ENCODE measurements around the gene KRT23. TPM values are rescaled to one million over a fixed set of nuclear protein-coding genes. Genes with fewer than 3 reads are reported as not detected.

Gene KRT23
- total and polyA plus RNA-seq, 2 of the 13 experiments (the other 11 are each of a cell fraction or from before 2014, with no cell fraction given) = 24.7 to 51.1 TPM

- no peaks in the 10 kb centered on the region for H3K79me2 ChIP-seq (ENCODE audit: insufficient read depth, low read length)
- no peak overlapping the region for H3K27ac ChIP-seq (ENCODE audit: extremely low read length, insufficient read depth, low read length)
- intact Hi-C loops (cut with micrococcal nuclease; ENCODE audit: unreplicated experiment) (no loop called here), in situ Hi-C loops (cut with HindIII; ENCODE audit: extremely low pct_ligation_motif_present, low pct_unique_long_range_greater_than_20kb) (no loop called here)
- no peaks in the 10 kb centered on the region for H4K20me1 ChIP-seq (ENCODE audit: insufficient read depth, low read length)
- H3K36me3 ChIP-seq (replicated peaks in 1 of 2; ENCODE audit: control insufficient read depth in 1 of 2, insufficient read depth in 2 of 2, low read length in 2 of 2) = no peaks in the 10 kb centered on the region
- ChIA-PET POLR2A (no interaction called here), CTCF (ENCODE audit: low intra/inter-chr PET ratio, low total read pairs) (no interaction called here)
- FAIRE-seq (no peak), ATAC-seq (no peak), DNase-seq (ENCODE audit: low spot score) (no peak)
- no peaks in the 10 kb centered on the region for H3K27me3 ChIP-seq (ENCODE audit: control insufficient read depth in 1 of 2, insufficient read depth in 2 of 2, low read length in 2 of 2)
- no peak overlapping the region for H3K4me3 ChIP-seq (replicated peaks in 1 of 3; ENCODE audit: insufficient read depth in 1 of 3, low read depth in 2 of 3, low read length in 3 of 3)
- no peak overlapping the region for H2AFZ ChIP-seq (ENCODE audit: low read length)
- no TSS peak for BruUV-seq (replicated peaks)
- no peaks in the 10 kb centered on the region for H3K9me3 ChIP-seq (ENCODE audit: low read length)
- H3K9ac ChIP-seq (ENCODE audit: insufficient read depth, low read depth, low read length) = no peak overlapping the region
- 74% methylated on average over 3 of the region's 3 CpGs for WGBS (ENCODE audit: low lambda C conversion rate)
- H3K4me1 ChIP-seq (ENCODE audit: insufficient read depth, low read length) = peaks cover 40% of the 10 kb centered on the region
- H3K4me2 ChIP-seq (ENCODE audit: low read depth, low read length) = no peak overlapping the region
- no peak for TF ChIP-seq ZNF543 (CRISPR knock-in tag; IDR thresholded peaks at IDR 0.05)
- no peak for TF ChIP-seq ZXDC (CRISPR knock-in tag; IDR thresholded peaks at IDR 0.05)
- 0 out of 2 replicates have a peak, but pooled peaks have one; percentile 15 for TF ChIP-seq ARNT (IDR thresholded peaks at IDR 0.05)
- TF ChIP-seq DDIT3 (CRISPR knock-in tag; IDR thresholded peaks at IDR 0.05) = no peak
- no peak for TF ChIP-seq PLSCR1 (CRISPR knock-in tag; IDR thresholded peaks at IDR 0.05; ENCODE audit: borderline replicate concordance)
- TF ChIP-seq PRDM15 (CRISPR knock-in tag; IDR thresholded peaks at IDR 0.05) = no peak
- TF ChIP-seq KDM3A (CRISPR knock-in tag; IDR thresholded peaks at IDR 0.05; ENCODE audit: low read depth) = no peak
- TF ChIP-seq ZNF441 (CRISPR knock-in tag; IDR thresholded peaks at IDR 0.05; ENCODE audit: borderline replicate concordance) = no peak
- TF ChIP-seq KAT2B (IDR thresholded peaks at IDR 0.05; ENCODE audit: borderline replicate concordance, low read depth, low read length) = no peak
- TF ChIP-seq PRMT3 (CRISPR knock-in tag; IDR thresholded peaks at IDR 0.05; ENCODE audit: borderline replicate concordance, low read depth) = no peak
- TF ChIP-seq HMGXB3 (CRISPR knock-in tag; IDR thresholded peaks at IDR 0.05; ENCODE audit: borderline replicate concordance) = no peak
- TF ChIP-seq IKZF1 (IDR thresholded peaks at IDR 0.05) = 0 out of 2 replicates have a peak, but pooled peaks have one; percentile 14
- no peak for TF ChIP-seq ELF1 (CRISPR knock-in tag; IDR thresholded peaks at IDR 0.05)
- TF ChIP-seq ZSCAN9 (CRISPR knock-in tag; IDR thresholded peaks at IDR 0.05; ENCODE audit: borderline replicate concordance) = no peak
Measured at GRCh38 chr17:40942553-40942952, 5.1 kb upstream of the KRT23 start.
